A673 (cell line): ENCODE measurements around the gene BCAT1. TPM values are rescaled to one million over a fixed set of nuclear protein-coding genes. Genes with fewer than 3 reads are reported as not detected.

Experiments
- BruUV-seq: library from RNA; stranded (reverse); fragments of 400-500 nt; replicated peaks from 2 replicates; lab custom pipeline; 2021; lab: Mats Ljungman, UMichigan
- CTCF ChIA-PET: fragments of 300-600 bp; sonication (Branson Sonifier 250); formaldehyde crosslinking; loops from one replicate; lab custom pipeline; 2022; ENCODE audit warnings: antibody characterized with exemption; lab: Charles Lee
- POLR2A ChIA-PET: fragments of 300-600 bp; sonication (Branson Sonifier 250); formaldehyde crosslinking; loops from one replicate; lab custom pipeline; 2022; ENCODE audit warnings: antibody characterized with exemption; ENCODE audit not compliant: low non-redundant PET; lab: Charles Lee
- DNase-seq: peaks from one replicate; pipeline ENCODE4 v3.0.0-alpha.2; 2015; ENCODE audit warnings: low spot score
- H3K27ac ChIP-seq: fragments of 200-600 bp; sonication (generic); 2 replicates; pipeline ENCODE4 v1.5.1; 2016; ENCODE audit warnings: mixed run types, low read depth, mild to moderate bottlenecking, mixed read lengths, antibody characterized with exemption, low read length; ENCODE audit not compliant: poor library complexity, severe bottlenecking
- H3K27me3 ChIP-seq: fragments of 200-600 bp; sonication (generic); replicated peaks from 2 replicates; pipeline ENCODE4 v1.6.1; 2017; ENCODE audit warnings: mixed run types, low read depth, mild to moderate bottlenecking, mixed read lengths, antibody characterized with exemption, low read length; ENCODE audit not compliant: insufficient read depth, poor library complexity
- H3K36me3 ChIP-seq: fragments of 200-600 bp; sonication (generic); 2 replicates; pipeline ENCODE4 v1.6.1; 2016; ENCODE audit warnings: mixed run types, mild to moderate bottlenecking, mixed read lengths, antibody characterized with exemption, low read length; ENCODE audit not compliant: insufficient read depth, poor library complexity, severe bottlenecking
- H3K4me1 ChIP-seq: fragments of 200-600 bp; sonication (generic); 2 replicates; pipeline ENCODE4 v1.6.1; 2017; ENCODE audit warnings: mixed run types, mild to moderate bottlenecking, mixed read lengths, antibody characterized with exemption, low read length; ENCODE audit not compliant: insufficient read depth, poor library complexity, severe bottlenecking
- H3K4me3 ChIP-seq: fragments of 200-600 bp; sonication (generic); 2 replicates; pipeline ENCODE4 v1.5.1; 2016; ENCODE audit warnings: low read depth, mixed run types, mild to moderate bottlenecking, mixed read lengths, low read length; ENCODE audit not compliant: poor library complexity, severe bottlenecking
- H3K9me3 ChIP-seq: fragments of 200-600 bp; sonication (generic); 2 replicates; pipeline ENCODE4 v1.6.1; 2016; ENCODE audit warnings: mixed run types, low read depth, mild to moderate bottlenecking, mixed read lengths, antibody characterized with exemption, low read length; ENCODE audit not compliant: poor library complexity, severe bottlenecking
- EZH2 ChIP-seq: fragments of 200-600 bp; sonication (generic); IDR thresholded peaks from 2 replicates; pipeline ENCODE4 v1.6.1; 2017; ENCODE audit warnings: borderline replicate concordance, low read depth, mild to moderate bottlenecking, mixed read lengths, antibody characterized with exemption, low read length; ENCODE audit not compliant: poor library complexity, severe bottlenecking
- intact Hi-C: fragments of 100-400 bp; cut with micrococcal nuclease; formaldehyde crosslinking; loops from one replicate; pipeline ENCODE4 v1.10.0; 2022; ENCODE audit not compliant: unreplicated experiment
- total RNA-seq: library from RNA; stranded (reverse); gene quantifications from 2 replicates; pipeline ENCODE4 v1.2.3, GENCODE V29; 2021
- TF ChIP-seq, protein P1 (sequence below): fragments of 300-800, 200-600 bp; sonication (generic); conservative IDR thresholded peaks from 2 replicates; pipeline ENCODE4 v1.5.1; 2017; ENCODE audit warnings: low read depth, mild to moderate bottlenecking, antibody characterized with exemption, low read length, moderate library complexity, mixed read lengths

The BCAT1 gene
- total RNA-seq, 1 experiment from 2014 or later: 195 TPM

DNA sequence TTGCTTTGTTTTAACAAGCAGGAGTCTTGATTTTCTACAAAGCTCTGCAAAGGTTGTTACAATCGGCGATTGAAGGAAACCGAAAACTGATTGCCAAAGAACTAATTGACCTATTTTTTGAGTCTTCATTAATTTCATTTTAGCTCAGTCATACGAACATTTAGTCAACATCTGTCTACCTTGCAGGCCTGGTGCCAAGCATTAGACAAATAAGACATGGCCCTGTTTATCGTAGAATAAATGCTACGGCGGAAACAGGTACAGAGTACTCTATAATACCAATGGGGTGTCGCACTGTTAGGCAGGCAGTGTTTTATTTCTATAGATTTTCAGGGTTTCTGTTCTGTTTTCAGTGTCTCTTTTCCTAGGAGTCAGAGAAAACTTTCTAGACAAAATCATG is 171.5 kb downstream of the BCAT1 start:
- CTCF ChIA-PET: interaction anchor here (1.4 kb wide), 1 partner anchor 470 kb away, joined by 5 read pairs; no protein-coding TSS in a partner anchor

DNA sequence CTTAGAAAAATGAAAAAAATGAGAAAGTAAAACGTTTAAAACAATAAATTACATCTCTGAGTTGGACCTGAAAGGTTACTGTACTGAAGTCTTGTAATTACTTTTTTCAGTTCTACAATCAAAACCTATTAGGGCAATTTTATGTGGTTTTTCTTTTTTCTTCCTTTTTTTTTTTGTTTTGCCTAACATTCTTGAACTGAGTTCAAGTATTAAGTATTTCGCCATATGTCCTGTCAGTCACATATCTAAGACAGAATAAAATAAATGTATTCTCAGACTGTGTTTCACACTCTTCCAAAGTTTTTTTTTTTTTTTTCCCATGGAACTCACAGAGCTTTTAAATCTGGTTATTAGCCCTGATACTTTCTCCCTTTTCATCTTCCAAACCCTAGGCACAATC is 172.0 kb downstream of the BCAT1 start:
- Histone ChIP-seq H3K27ac (peak overlapping the region; percentile 52), H3K36me3 (no peaks in the 10 kb centered on the region), H3K4me3 (no peak overlapping the region), H3K4me1 (peaks cover 58% of the 10 kb centered on the region), H3K27me3 (no peaks in the 10 kb centered on the region), H3K9me3 (no peaks in the 10 kb centered on the region)
- ChIA-PET CTCF (no interaction called here), POLR2A (no interaction called here)
- TF ChIP-seq, protein P1, sequence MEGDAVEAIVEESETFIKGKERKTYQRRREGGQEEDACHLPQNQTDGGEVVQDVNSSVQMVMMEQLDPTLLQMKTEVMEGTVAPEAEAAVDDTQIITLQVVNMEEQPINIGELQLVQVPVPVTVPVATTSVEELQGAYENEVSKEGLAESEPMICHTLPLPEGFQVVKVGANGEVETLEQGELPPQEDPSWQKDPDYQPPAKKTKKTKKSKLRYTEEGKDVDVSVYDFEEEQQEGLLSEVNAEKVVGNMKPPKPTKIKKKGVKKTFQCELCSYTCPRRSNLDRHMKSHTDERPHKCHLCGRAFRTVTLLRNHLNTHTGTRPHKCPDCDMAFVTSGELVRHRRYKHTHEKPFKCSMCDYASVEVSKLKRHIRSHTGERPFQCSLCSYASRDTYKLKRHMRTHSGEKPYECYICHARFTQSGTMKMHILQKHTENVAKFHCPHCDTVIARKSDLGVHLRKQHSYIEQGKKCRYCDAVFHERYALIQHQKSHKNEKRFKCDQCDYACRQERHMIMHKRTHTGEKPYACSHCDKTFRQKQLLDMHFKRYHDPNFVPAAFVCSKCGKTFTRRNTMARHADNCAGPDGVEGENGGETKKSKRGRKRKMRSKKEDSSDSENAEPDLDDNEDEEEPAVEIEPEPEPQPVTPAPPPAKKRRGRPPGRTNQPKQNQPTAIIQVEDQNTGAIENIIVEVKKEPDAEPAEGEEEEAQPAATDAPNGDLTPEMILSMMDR: no peak
- TF ChIP-seq EZH2: no peak
- intact Hi-C loops: loop anchor here (5.0 kb wide), 2 partner anchors 415 to 765 kb away; no protein-coding TSS in a partner anchor
- peak; percentile 28 for DNase-seq
- BruUV-seq: no TSS peak

More for the DNA sequence above, 171.5 kb downstream of the BCAT1 start:
- POLR2A ChIA-PET: no interaction called here
- TF ChIP-seq, protein P1: no peak
- TF ChIP-seq EZH2: no peak
- H3K36me3 ChIP-seq: no peaks in the 10 kb centered on the region
- intact Hi-C loops: loop anchor here (5.0 kb wide), 2 partner anchors 415 to 765 kb away; no protein-coding TSS in a partner anchor
- H3K27ac ChIP-seq: peak overlapping the region; percentile 52
- no peaks in the 10 kb centered on the region for H3K9me3 ChIP-seq
- BruUV-seq: no TSS peak
- H3K4me1 ChIP-seq: peaks cover 58% of the 10 kb centered on the region
- H3K27me3 ChIP-seq: no peaks in the 10 kb centered on the region
- no peak for DNase-seq
- H3K4me3 ChIP-seq: no peak overlapping the region

DNA sequence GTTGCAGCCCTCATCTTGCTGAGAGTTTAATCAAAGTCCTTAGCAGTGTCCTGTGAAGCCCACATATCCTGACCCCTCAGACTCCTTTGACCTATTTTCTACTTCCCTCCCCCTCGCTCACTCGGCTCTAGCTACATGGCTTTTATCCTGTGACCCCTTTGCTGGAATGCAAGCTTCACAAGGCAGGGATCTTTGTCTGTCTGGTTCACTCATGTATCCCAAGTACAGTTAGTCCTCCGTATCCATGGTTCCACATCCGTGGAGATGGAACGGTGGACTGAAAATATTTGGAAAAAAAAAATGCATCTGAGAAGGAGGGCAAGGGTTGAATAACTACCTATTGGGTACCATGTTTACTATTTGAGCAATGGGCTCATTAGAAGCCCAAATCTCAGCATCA is 173.8 kb downstream of the BCAT1 start:
- Histone ChIP-seq H3K4me1 (peaks cover 44% of the 10 kb centered on the region), H3K36me3 (no peaks in the 10 kb centered on the region), H3K9me3 (no peaks in the 10 kb centered on the region), H3K27ac (no peak overlapping the region), H3K4me3 (no peak overlapping the region), H3K27me3 (no peaks in the 10 kb centered on the region)
- POLR2A ChIA-PET: no interaction called here
- BruUV-seq: no TSS peak
- no peak for DNase-seq
- intact Hi-C loops: loop anchor here (5.0 kb wide), 2 partner anchors 413 to 763 kb away; no protein-coding TSS in a partner anchor
- CTCF ChIA-PET: no interaction called here
- no peak for TF ChIP-seq EZH2
- TF ChIP-seq, protein P1: no peak
